Dendritic cell treated with granulocyte-macrophage colony-stimulating factor and Interleukin-4, amounts not matched to agents 40 ng/mL and 50 ng/mL, for 4 days (primary cell): ENCODE measurements around the gene BPIFA2.
"Not testable (repeated sequence)": the region's sequence is repeated elsewhere in the genome, so short reads cannot be mapped to it uniquely, and the experiment has no call there.

Experiments
- H3K27ac Mint-ChIP-seq: one replicate; pipeline ENCODE4 v1.8.0; 2022; ENCODE audit warnings: mild to moderate bottlenecking, mixed read lengths
- H3K27me3 Mint-ChIP-seq: one replicate; pipeline ENCODE4 v1.8.0; 2022; ENCODE audit warnings: mild to moderate bottlenecking, mixed read lengths
- H3K36me3 Mint-ChIP-seq: one replicate; pipeline ENCODE4 v1.8.0; 2022; ENCODE audit warnings: low read depth, mixed read lengths
- H3K4me1 Mint-ChIP-seq: one replicate; pipeline ENCODE4 v1.8.0; 2022; ENCODE audit warnings: low read depth, mixed read lengths
- H3K4me3 Mint-ChIP-seq: one replicate; pipeline ENCODE4 v1.8.0; 2022; ENCODE audit warnings: mild to moderate bottlenecking, moderate library complexity, mixed read lengths
- H3K9me3 Mint-ChIP-seq: one replicate; pipeline ENCODE4 v1.8.0; 2022; ENCODE audit warnings: mixed read lengths
- intact Hi-C: fragments of 100-400 bp; cut with micrococcal nuclease; formaldehyde crosslinking; loops from one replicate; pipeline ENCODE4 v1.15.0; 2022

The BPIFA2 gene

GRCh38 chr20:33169176-33169794, 1.3 kb downstream of the BPIFA2 start:
- intact Hi-C loops, result no loop called here
- Mint-ChIP-seq H3K27ac (no peak overlapping the region), H3K4me3 (no peak overlapping the region), H3K4me1 (no peaks in the 10 kb centered on the region), H3K36me3 (no peaks in the 10 kb centered on the region), H3K27me3 (peaks cover 5% of the 10 kb centered on the region), H3K9me3 (peaks cover 11% of the 10 kb centered on the region)

- H3K4me3 Mint-ChIP-seq, result no peak overlapping the region
- H3K27ac Mint-ChIP-seq, result no peak overlapping the region
- H3K4me1 Mint-ChIP-seq, result no peaks in the 10 kb centered on the region
- H3K36me3 Mint-ChIP-seq, result no peaks in the 10 kb centered on the region
- peaks cover 5% of the 10 kb centered on the region for H3K27me3 Mint-ChIP-seq
- intact Hi-C loops, result no loop called here
- peaks cover 11% of the 10 kb centered on the region for H3K9me3 Mint-ChIP-seq
These were observed 4.8 kb downstream of the BPIFA2 start for GRCh38 chr20:33172781-33173180.

- Mint-ChIP-seq H3K27ac (no peak overlapping the region), H3K36me3 (no peaks in the 10 kb centered on the region), H3K27me3 (peaks cover 5% of the 10 kb centered on the region), H3K4me1 (no peaks in the 10 kb centered on the region), H3K9me3 (no peaks in the 10 kb centered on the region), H3K4me3 (no peak overlapping the region)
- intact Hi-C loops, result no loop called here
These were observed 7.2 kb downstream of the BPIFA2 start for GRCh38 chr20:33175123-33175522.

GRCh38 chr20:33176101-33176500, 8.1 kb downstream of the BPIFA2 start:
- no peak overlapping the region for H3K27ac Mint-ChIP-seq
- no peaks in the 10 kb centered on the region for H3K4me1 Mint-ChIP-seq
- H3K4me3 Mint-ChIP-seq, result no peak overlapping the region
- intact Hi-C loops, result no loop called here
- no peaks in the 10 kb centered on the region for H3K27me3 Mint-ChIP-seq
- H3K36me3 Mint-ChIP-seq, result no peaks in the 10 kb centered on the region
- H3K9me3 Mint-ChIP-seq, result no peaks in the 10 kb centered on the region

- intact Hi-C loops, result no loop called here
- Mint-ChIP-seq H3K36me3 (no peaks in the 10 kb centered on the region), H3K27me3 (no peaks in the 10 kb centered on the region), H3K9me3 (peaks cover under 1% of the 10 kb centered on the region), H3K4me3 (no peak overlapping the region), H3K27ac (no peak overlapping the region), H3K4me1 (no peaks in the 10 kb centered on the region)
These were observed 9.9 kb downstream of the BPIFA2 start for GRCh38 chr20:33177866-33178265.

- H3K4me1 Mint-ChIP-seq, result no peaks in the 10 kb centered on the region
- no peaks in the 10 kb centered on the region for H3K36me3 Mint-ChIP-seq
- H3K27ac Mint-ChIP-seq, result no peak overlapping the region
- H3K9me3 Mint-ChIP-seq, result peaks cover 9% of the 10 kb centered on the region
- H3K27me3 Mint-ChIP-seq, result no peaks in the 10 kb centered on the region
- no peak overlapping the region for H3K4me3 Mint-ChIP-seq
- intact Hi-C loops, result no loop called here
These were observed 10.8 kb downstream of the BPIFA2 start for GRCh38 chr20:33178726-33179125.

GRCh38 chr20:33180169-33180568, 12.2 kb downstream of the BPIFA2 start:
- Mint-ChIP-seq H3K27ac (no peak overlapping the region), H3K4me1 (no peaks in the 10 kb centered on the region), H3K27me3 (no peaks in the 10 kb centered on the region), H3K9me3 (peaks cover 10% of the 10 kb centered on the region), H3K36me3 (no peaks in the 10 kb centered on the region), H3K4me3 (no peak overlapping the region)
- intact Hi-C loops, result no loop called here

- Mint-ChIP-seq H3K9me3 (peaks cover 10% of the 10 kb centered on the region), H3K4me3 (no peak overlapping the region), H3K4me1 (no peaks in the 10 kb centered on the region), H3K27me3 (no peaks in the 10 kb centered on the region), H3K27ac (no peak overlapping the region), H3K36me3 (no peaks in the 10 kb centered on the region)
- intact Hi-C loops, result no loop called here
These were observed 13.6 kb downstream of the BPIFA2 start for GRCh38 chr20:33181482-33182093.

- Mint-ChIP-seq H3K9me3 (peaks cover 10% of the 10 kb centered on the region), H3K27ac (no peak overlapping the region), H3K36me3 (no peaks in the 10 kb centered on the region), H3K4me3 (no peak overlapping the region), H3K27me3 (no peaks in the 10 kb centered on the region), H3K4me1 (no peaks in the 10 kb centered on the region)
- intact Hi-C loops, result no loop called here
These were observed 15.4 kb downstream of the BPIFA2 start for GRCh38 chr20:33183312-33183711.

- intact Hi-C loops, H3K4me3 Mint-ChIP-seq, H3K36me3 Mint-ChIP-seq, H3K9me3 Mint-ChIP-seq, H3K4me1 Mint-ChIP-seq, H3K27ac Mint-ChIP-seq, H3K27me3 Mint-ChIP-seq: not testable (repeated sequence)
These were observed 17.2 kb downstream of the BPIFA2 start for GRCh38 chr20:33185031-33185590.

- H3K27ac Mint-ChIP-seq, result no peak overlapping the region
- peaks cover 10% of the 10 kb centered on the region for H3K9me3 Mint-ChIP-seq
- intact Hi-C loops, result no loop called here
- H3K4me3 Mint-ChIP-seq, result no peak overlapping the region
- H3K27me3 Mint-ChIP-seq, result peaks cover 4% of the 10 kb centered on the region
- H3K4me1 Mint-ChIP-seq, result no peaks in the 10 kb centered on the region
- H3K36me3 Mint-ChIP-seq, result no peaks in the 10 kb centered on the region
These were observed 19.5 kb downstream of the BPIFA2 start for GRCh38 chr20:33187491-33187890.

GRCh38 chr20:33188421-33188820, 20.5 kb downstream of the BPIFA2 start:
- intact Hi-C loops, result no loop called here
- Mint-ChIP-seq H3K4me1 (no peaks in the 10 kb centered on the region), H3K9me3 (peaks cover 3% of the 10 kb centered on the region), H3K36me3 (no peaks in the 10 kb centered on the region), H3K4me3 (no peak overlapping the region), H3K27ac (no peak overlapping the region), H3K27me3 (peaks cover 4% of the 10 kb centered on the region)

- no peaks in the 10 kb centered on the region for H3K9me3 Mint-ChIP-seq
- H3K36me3 Mint-ChIP-seq, result no peaks in the 10 kb centered on the region
- no peak overlapping the region for H3K4me3 Mint-ChIP-seq
- H3K27me3 Mint-ChIP-seq, result peaks cover 4% of the 10 kb centered on the region
- no peaks in the 10 kb centered on the region for H3K4me1 Mint-ChIP-seq
- intact Hi-C loops, result no loop called here
- no peak overlapping the region for H3K27ac Mint-ChIP-seq
These were observed 23.5 kb downstream of the BPIFA2 start for GRCh38 chr20:33191484-33191883.

- no peaks in the 10 kb centered on the region for H3K36me3 Mint-ChIP-seq
- H3K9me3 Mint-ChIP-seq, result no peaks in the 10 kb centered on the region
- H3K27ac Mint-ChIP-seq, result no peak overlapping the region
- H3K4me3 Mint-ChIP-seq, result no peak overlapping the region
- H3K27me3 Mint-ChIP-seq, result peaks cover 4% of the 10 kb centered on the region
- intact Hi-C loops, result no loop called here
- no peaks in the 10 kb centered on the region for H3K4me1 Mint-ChIP-seq
These were observed 24.0 kb downstream of the BPIFA2 start for GRCh38 chr20:33191955-33192354.
